A549 (cell line): Measurements from ENCODE around the gene FAM50A. TPM values are rescaled to one million over a fixed set of nuclear protein-coding genes. Genes with fewer than 3 reads are reported as not detected.

Source experiments
- ATAC-seq, 2 experiments: fragments of 200-7000 bp in 1 of 2; fragments of >200 bp in 1 of 2; cut with Nextera tagmentation in 1 of 2; cut with Tn5 transposase in 1 of 2; 3 replicates each; pipeline versions ENCODE4 v1.8.0 to v1.9.1; 2018 to 2020; ENCODE audit warnings: mild to moderate bottlenecking in 1 of 2, moderate library complexity in 1 of 2
- CTCF ChIA-PET: fragments of 300-600 bp; sonication (Branson Sonifier 250); formaldehyde crosslinking; extraction: SDS; loops from one replicate; lab custom pipeline; 2021; ENCODE audit warnings: antibody characterized with exemption, inconsistent platforms; lab: Yijun Ruan, JAX
- POLR2A ChIA-PET: fragments of 350-600 bp; formaldehyde crosslinking; extraction: SDS; loops from one replicate; lab custom pipeline; 2021; ENCODE audit warnings: antibody characterized with exemption, inconsistent platforms; lab: Yijun Ruan, JAX
- DNase-seq, 2 experiments: peaks; one replicate each; pipeline versions ENCODE4 v3.0.0 to v3.0.0-alpha.2; 2011 to 2016; ENCODE audit warnings: low read depth in 1 of 2, low spot score in 1 of 2
- FAIRE-seq: peaks from 2 replicates; lab custom pipeline; 2011; peaks lifted over from hg19 to GRCh38; lab: Jason Lieb, UNC
- H3K27ac ChIP-seq, 2 experiments: fragments of >200 bp; sonication (Bioruptor Twin); formaldehyde crosslinking; 3 replicates each; pipeline ENCODE4 v1.5.1; 2016 to 2017
- H3K4me1 ChIP-seq: fragments of >200 bp; sonication (Bioruptor Twin); formaldehyde crosslinking; 3 replicates; pipeline ENCODE4 v1.6.1; 2016
- H3K4me2 ChIP-seq: fragments of >200 bp; sonication (Bioruptor Twin); formaldehyde crosslinking; 3 replicates; pipeline ENCODE4 v1.6.1; 2016
- H3K4me3 ChIP-seq: fragments of >200 bp; sonication (Bioruptor Twin); formaldehyde crosslinking; 3 replicates; pipeline ENCODE4 v1.5.1; 2016
- H3K9me3 ChIP-seq: fragments of >200 bp; sonication (Bioruptor Twin); formaldehyde crosslinking; 3 replicates; pipeline ENCODE4 v1.6.1; 2016
- ATOH8 ChIP-seq: fragments of 250-450 bp; sonication (Bioruptor Pico); IDR thresholded peaks from 2 replicates; pipeline ENCODE4 v1.5.0; 2020; ENCODE audit warnings: low read depth, mild to moderate bottlenecking, moderate library complexity
- CBX8 ChIP-seq: fragments of 200-600 bp; sonication (generic); IDR thresholded peaks from 2 replicates; pipeline ENCODE4 v1.6.1; 2016
- CEBPB ChIP-seq, 2 experiments: fragments of >200 bp in 1 of 2; sonication (Bioruptor Twin) in 1 of 2; formaldehyde crosslinking in 1 of 2; IDR thresholded peaks; 2 replicates each; pipeline ENCODE4 v1.6.1; 2012 to 2016
- CHD2 ChIP-seq: fragments of 150-350 bp; IDR thresholded peaks from 2 replicates; pipeline ENCODE4 v1.6.1; 2014; ENCODE audit warnings: low read length; ENCODE audit not compliant: partially characterized antibody
- CHD4 ChIP-seq: fragments of 200-600 bp; sonication (generic); IDR thresholded peaks from 2 replicates; pipeline ENCODE4 v1.6.1; 2016; ENCODE audit warnings: antibody characterized with exemption, mild to moderate bottlenecking, borderline replicate concordance
- EHF ChIP-seq: fragments of 250-450 bp; sonication (Bioruptor Pico); IDR thresholded peaks from 2 replicates; pipeline ENCODE4 v1.5.0; 2020; ENCODE audit warnings: mild to moderate bottlenecking
- EHMT2 ChIP-seq: fragments of 200-600 bp; sonication (generic); IDR thresholded peaks from 2 replicates; pipeline ENCODE4 v1.6.1; 2016; ENCODE audit warnings: antibody characterized with exemption, low read depth, mild to moderate bottlenecking, moderate library complexity
- ELK1 ChIP-seq: fragments of 150-350 bp; IDR thresholded peaks from 2 replicates; pipeline ENCODE4 v1.6.1; 2014; ENCODE audit warnings: low read depth, mild to moderate bottlenecking, low read length
- EP300 ChIP-seq, 2 experiments: fragments of >200 bp; sonication (Bioruptor Twin); formaldehyde crosslinking; IDR thresholded peaks; 2 replicates in 1 of 2; 3 replicates in 1 of 2; pipeline ENCODE4 v1.6.1; 2016 to 2017
- FOSB ChIP-seq: fragments of 250-450 bp; sonication (Bioruptor Pico); IDR thresholded peaks from 2 replicates; pipeline ENCODE4 v1.5.0; 2020; ENCODE audit warnings: mild to moderate bottlenecking, moderate library complexity
- GATA3 ChIP-seq: IDR thresholded peaks from 2 replicates; pipeline ENCODE4 v1.6.1; 2012; ENCODE audit warnings: borderline replicate concordance
- HMGXB4 ChIP-seq: fragments of 250-450 bp; sonication (Bioruptor Pico); IDR thresholded peaks from 2 replicates; pipeline ENCODE4 v1.5.0; 2021; ENCODE audit warnings: mild to moderate bottlenecking, moderate library complexity, borderline replicate concordance
- JUN ChIP-seq, 2 experiments: fragments of >200 bp; sonication (Bioruptor Twin); formaldehyde crosslinking; IDR thresholded peaks; 2 replicates in 1 of 2; 3 replicates in 1 of 2; pipeline ENCODE4 v1.6.1; 2016 to 2017
- KDM1A ChIP-seq: fragments of 200-600 bp; sonication (generic); IDR thresholded peaks from 2 replicates; pipeline ENCODE4 v1.6.1; 2016; ENCODE audit warnings: low read depth, mild to moderate bottlenecking
- MAFK ChIP-seq: fragments of 450-650 bp; IDR thresholded peaks from 2 replicates; pipeline ENCODE4 v1.6.1; 2014; ENCODE audit not compliant: partially characterized antibody
- NPAS2 ChIP-seq: fragments of 250-450 bp; sonication (Bioruptor Pico); IDR thresholded peaks from 2 replicates; pipeline ENCODE4 v1.8.0; 2022; ENCODE audit warnings: mild to moderate bottlenecking, moderate library complexity, borderline replicate concordance
- PHF8 ChIP-seq: fragments of 200-600 bp; sonication (generic); IDR thresholded peaks from 2 replicates; pipeline ENCODE4 v1.6.1; 2016; ENCODE audit warnings: low read depth, mild to moderate bottlenecking, antibody characterized with exemption, moderate library complexity, borderline replicate concordance
- RCOR1 ChIP-seq: fragments of 150-350 bp; IDR thresholded peaks from 2 replicates; pipeline ENCODE4 v1.6.1; 2014; ENCODE audit warnings: antibody characterized with exemption, low read length, low read depth
- TP53 ChIP-seq: fragments of 250-450 bp; sonication (Bioruptor Pico); IDR thresholded peaks from 2 replicates; pipeline ENCODE4 v1.5.0; 2021; ENCODE audit warnings: mild to moderate bottlenecking, moderate library complexity
- ZFP36 ChIP-seq: fragments of 450-650 bp; IDR thresholded peaks from 2 replicates; pipeline ENCODE4 v1.6.1; 2014; ENCODE audit warnings: borderline replicate concordance; ENCODE audit not compliant: partially characterized antibody
- ZSCAN20 ChIP-seq: fragments of 250-450 bp; sonication (Bioruptor Pico); IDR thresholded peaks from 2 replicates; pipeline ENCODE4 v1.8.0; 2022; ENCODE audit warnings: mild to moderate bottlenecking, moderate library complexity
- WGBS: methylation state at CpG from one replicate; pipeline ENCODE4 v1.1.6; 2017; ENCODE audit errors: missing lambda C conversion rate; 5-methylcytosine and 5-hydroxymethylcytosine counted together
- polyA plus RNA-seq, 4 experiments: library from polyadenylated mRNA; depleted of rRNA in 3 of 4; stranded (reverse); fragments of >200 nt; fragmentation: RNase III in 1 of 4; extraction: RNeasy Plus Mini Kit Qiagen cat#74134 plus additional on column Dnase treatment in 1 of 4; gene quantifications; 2 replicates in 3 of 4; 3 replicates in 1 of 4; pipeline ENCODE4 v1.2.3, GENCODE V29; 2011 to 2017
- TF ChIP-seq, protein P1 (sequence below): IDR thresholded peaks from 2 replicates; pipeline ENCODE4 v1.6.1; 2012
- TF ChIP-seq, protein P2 (sequence below): fragments of 450-650 bp; IDR thresholded peaks from 2 replicates; pipeline ENCODE4 v1.6.1; 2014; ENCODE audit warnings: antibody characterized with exemption
- TF ChIP-seq, protein P3 (sequence below): IDR thresholded peaks from 2 replicates; pipeline ENCODE4 v1.6.1; 2012; ENCODE audit warnings: low read depth, borderline replicate concordance
- TF ChIP-seq, protein P4 (sequence below): fragments of 200-600 bp; sonication (generic); IDR thresholded peaks from 2 replicates; pipeline ENCODE4 v1.6.1; 2016; ENCODE audit warnings: antibody characterized with exemption, mild to moderate bottlenecking, moderate library complexity

FAM50A gene
- polyA plus RNA-seq, 2 of the 4 experiments (the other 2 are of a cell fraction): 57.8 to 123 TPM

DNA sequence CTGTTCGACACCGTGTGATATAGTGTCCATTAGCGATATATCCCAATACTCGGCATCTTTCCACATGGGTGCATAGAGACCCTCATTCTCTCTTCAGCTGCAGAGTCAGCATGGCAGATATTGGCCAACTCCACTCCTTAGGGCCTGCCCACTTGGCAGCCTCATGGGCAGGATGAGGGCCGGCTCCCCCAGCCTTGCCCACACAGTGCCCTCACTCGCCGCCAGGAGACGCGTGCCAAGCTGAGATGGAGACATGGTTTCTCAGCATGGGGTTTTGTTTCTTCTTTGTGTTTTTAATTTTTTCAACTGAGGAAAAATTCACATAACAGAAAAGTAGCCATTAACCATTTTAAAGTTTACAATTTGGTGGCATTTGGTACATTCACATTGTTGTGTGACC is 8.9 kb downstream of the FAM50A start:
- ATAC-seq: no peak
- TF ChIP-seq NPAS2 (no peak), CHD4 (no peak), JUN (IDR thresholded peaks at IDR 0.05) (no peak), FOSB (no peak), MAFK (no peak), ATOH8 (CRISPR knock-in tag) (no peak), EP300 (IDR thresholded peaks at IDR 0.05) (no peak), CHD2 (no peak), TP53 (no peak), RCOR1 (no peak), ELK1 (no peak), CBX8 (no peak), EHF (CRISPR knock-in tag) (no peak), PHF8 (no peak), KDM1A (no peak), EHMT2 (no peak), ZFP36 (no peak)
- TF ChIP-seq, protein P1, sequence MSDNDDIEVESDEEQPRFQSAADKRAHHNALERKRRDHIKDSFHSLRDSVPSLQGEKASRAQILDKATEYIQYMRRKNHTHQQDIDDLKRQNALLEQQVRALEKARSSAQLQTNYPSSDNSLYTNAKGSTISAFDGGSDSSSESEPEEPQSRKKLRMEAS: no peak
- CTCF ChIA-PET: no interaction called here
- no peak overlapping the region for H3K4me2 ChIP-seq
- H3K9me3 ChIP-seq: no peaks in the 10 kb centered on the region
- no peaks in the 10 kb centered on the region for H3K4me1 ChIP-seq
- H3K4me3 ChIP-seq: no peak overlapping the region
- WGBS: 90% methylated on average over 9 of the region's 9 CpGs
- no peak for DNase-seq
- POLR2A ChIA-PET: interaction anchor here (0.6 kb wide), 1 partner anchor 41 kb away, joined by 3 read pairs; no protein-coding TSS in a partner anchor
- no peak overlapping the region for H3K27ac ChIP-seq
- FAIRE-seq: no peak

- Histone ChIP-seq H3K4me3 (peak overlapping the region; percentile 59), H3K9me3 (no peaks in the 10 kb centered on the region), H3K27ac (peak overlapping the region; percentile 74 to 97), H3K4me2 (peak overlapping the region; percentile 98), H3K4me1 (peaks cover 11% of the 10 kb centered on the region)
- DNase-seq (no peak), ATAC-seq (peak; percentile 5 to 23; a peak in 1 of 6 replicates), FAIRE-seq (no peak)
- ChIA-PET POLR2A (interaction anchor here (1.4 to 1.5 kb wide), 2 partner anchors 33 to 60 kb away, joined by 3 to 5 read pairs; partner anchors contain the start of genes RPL10 and SLC10A3), CTCF (no interaction called here)
- 18% methylated on average over 23 of the region's 65 CpGs for WGBS
- TF ChIP-seq, protein P2, sequence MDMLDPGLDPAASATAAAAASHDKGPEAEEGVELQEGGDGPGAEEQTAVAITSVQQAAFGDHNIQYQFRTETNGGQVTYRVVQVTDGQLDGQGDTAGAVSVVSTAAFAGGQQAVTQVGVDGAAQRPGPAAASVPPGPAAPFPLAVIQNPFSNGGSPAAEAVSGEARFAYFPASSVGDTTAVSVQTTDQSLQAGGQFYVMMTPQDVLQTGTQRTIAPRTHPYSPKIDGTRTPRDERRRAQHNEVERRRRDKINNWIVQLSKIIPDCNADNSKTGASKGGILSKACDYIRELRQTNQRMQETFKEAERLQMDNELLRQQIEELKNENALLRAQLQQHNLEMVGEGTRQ: no peak
- TF ChIP-seq ZSCAN20 (CRISPR knock-in tag): no peak
- TF ChIP-seq, protein P1: no peak
- TF ChIP-seq, protein P3, sequence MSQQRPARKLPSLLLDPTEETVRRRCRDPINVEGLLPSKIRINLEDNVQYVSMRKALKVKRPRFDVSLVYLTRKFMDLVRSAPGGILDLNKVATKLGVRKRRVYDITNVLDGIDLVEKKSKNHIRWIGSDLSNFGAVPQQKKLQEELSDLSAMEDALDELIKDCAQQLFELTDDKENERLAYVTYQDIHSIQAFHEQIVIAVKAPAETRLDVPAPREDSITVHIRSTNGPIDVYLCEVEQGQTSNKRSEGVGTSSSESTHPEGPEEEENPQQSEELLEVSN: no peak
- no peak for TF ChIP-seq HMGXB4 (CRISPR knock-in tag)
- TF ChIP-seq CEBPB (IDR thresholded peaks at IDR 0.05): no peak
- TF ChIP-seq GATA3: no peak
- TF ChIP-seq, protein P4, sequence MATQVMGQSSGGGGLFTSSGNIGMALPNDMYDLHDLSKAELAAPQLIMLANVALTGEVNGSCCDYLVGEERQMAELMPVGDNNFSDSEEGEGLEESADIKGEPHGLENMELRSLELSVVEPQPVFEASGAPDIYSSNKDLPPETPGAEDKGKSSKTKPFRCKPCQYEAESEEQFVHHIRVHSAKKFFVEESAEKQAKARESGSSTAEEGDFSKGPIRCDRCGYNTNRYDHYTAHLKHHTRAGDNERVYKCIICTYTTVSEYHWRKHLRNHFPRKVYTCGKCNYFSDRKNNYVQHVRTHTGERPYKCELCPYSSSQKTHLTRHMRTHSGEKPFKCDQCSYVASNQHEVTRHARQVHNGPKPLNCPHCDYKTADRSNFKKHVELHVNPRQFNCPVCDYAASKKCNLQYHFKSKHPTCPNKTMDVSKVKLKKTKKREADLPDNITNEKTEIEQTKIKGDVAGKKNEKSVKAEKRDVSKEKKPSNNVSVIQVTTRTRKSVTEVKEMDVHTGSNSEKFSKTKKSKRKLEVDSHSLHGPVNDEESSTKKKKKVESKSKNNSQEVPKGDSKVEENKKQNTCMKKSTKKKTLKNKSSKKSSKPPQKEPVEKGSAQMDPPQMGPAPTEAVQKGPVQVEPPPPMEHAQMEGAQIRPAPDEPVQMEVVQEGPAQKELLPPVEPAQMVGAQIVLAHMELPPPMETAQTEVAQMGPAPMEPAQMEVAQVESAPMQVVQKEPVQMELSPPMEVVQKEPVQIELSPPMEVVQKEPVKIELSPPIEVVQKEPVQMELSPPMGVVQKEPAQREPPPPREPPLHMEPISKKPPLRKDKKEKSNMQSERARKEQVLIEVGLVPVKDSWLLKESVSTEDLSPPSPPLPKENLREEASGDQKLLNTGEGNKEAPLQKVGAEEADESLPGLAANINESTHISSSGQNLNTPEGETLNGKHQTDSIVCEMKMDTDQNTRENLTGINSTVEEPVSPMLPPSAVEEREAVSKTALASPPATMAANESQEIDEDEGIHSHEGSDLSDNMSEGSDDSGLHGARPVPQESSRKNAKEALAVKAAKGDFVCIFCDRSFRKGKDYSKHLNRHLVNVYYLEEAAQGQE: no peak
- TF ChIP-seq, all 56 proteins: peak for 0
Observed at GRCh38 chrX:154457491-154458115, 13.7 kb downstream of the FAM50A start.
